GM21619 (cell line): ENCODE data around the gene PRR22.

Source experiments
- ATAC-seq: cut with Tn5 transposase; IDR thresholded peaks from one replicate; pipeline ENCODE4 v1.9.1; 2021; ENCODE audit not compliant: unreplicated experiment

Gene PRR22

GRCh38 chr19:5814123-5814851, 29.7 kb upstream of the PRR22 start:
- ATAC-seq: no peak

- ATAC-seq: no peak
Measured at GRCh38 chr19:5811117-5811516, 26.6 kb upstream of the PRR22 start.

GRCh38 chr19:5809469-5809868, 24.9 kb upstream of the PRR22 start:
- no peak for ATAC-seq

GRCh38 chr19:5809053-5809452, 24.5 kb upstream of the PRR22 start:
- ATAC-seq: no peak

- ATAC-seq: no peak
Measured at GRCh38 chr19:5808120-5808816, 23.7 kb upstream of the PRR22 start.

GRCh38 chr19:5806905-5807304, 22.4 kb upstream of the PRR22 start:
- ATAC-seq: no peak

- no peak for ATAC-seq
Measured at GRCh38 chr19:5806133-5806489, 21.6 kb upstream of the PRR22 start.

- ATAC-seq: no peak
Measured at GRCh38 chr19:5805462-5806132, 21.1 kb upstream of the PRR22 start.

GRCh38 chr19:5804516-5805461, 20.2 kb upstream of the PRR22 start, which contains the start of gene NRTN:
Gene NRTN (plus strand): TSS chr19:5805067. CDS start chr19:5824166, 19,099 bp downstream.
- ATAC-seq: no peak

- ATAC-seq: peak; percentile 61
Measured at GRCh38 chr19:5803752-5804515, 19.4 kb upstream of the PRR22 start.

GRCh38 chr19:5803441-5803751, 18.9 kb upstream of the PRR22 start:
- no peak for ATAC-seq

GRCh38 chr19:5801796-5802619, 17.5 kb upstream of the PRR22 start:
- no peak for ATAC-seq

GRCh38 chr19:5800361-5801270, 16.1 kb upstream of the PRR22 start:
- ATAC-seq: no peak

GRCh38 chr19:5799247-5800241, 15.0 kb upstream of the PRR22 start:
- no peak for ATAC-seq

GRCh38 chr19:5798244-5798643, 13.7 kb upstream of the PRR22 start:
- no peak for ATAC-seq

- no peak for ATAC-seq
Measured at GRCh38 chr19:5795382-5795919, 10.9 kb upstream of the PRR22 start.

- ATAC-seq: no peak
Measured at GRCh38 chr19:5793188-5793587, 8.6 kb upstream of the PRR22 start.
